ENCODE results near the gene MYL12B.
A peak's percentile ranks its signal among the peaks of the same experiment; 100 is the strongest.
"Not testable (repeated sequence)": the region's sequence is repeated elsewhere in the genome, so short reads cannot be mapped to it uniquely, and the experiment has no call there.

MYL12B gene

DNA sequence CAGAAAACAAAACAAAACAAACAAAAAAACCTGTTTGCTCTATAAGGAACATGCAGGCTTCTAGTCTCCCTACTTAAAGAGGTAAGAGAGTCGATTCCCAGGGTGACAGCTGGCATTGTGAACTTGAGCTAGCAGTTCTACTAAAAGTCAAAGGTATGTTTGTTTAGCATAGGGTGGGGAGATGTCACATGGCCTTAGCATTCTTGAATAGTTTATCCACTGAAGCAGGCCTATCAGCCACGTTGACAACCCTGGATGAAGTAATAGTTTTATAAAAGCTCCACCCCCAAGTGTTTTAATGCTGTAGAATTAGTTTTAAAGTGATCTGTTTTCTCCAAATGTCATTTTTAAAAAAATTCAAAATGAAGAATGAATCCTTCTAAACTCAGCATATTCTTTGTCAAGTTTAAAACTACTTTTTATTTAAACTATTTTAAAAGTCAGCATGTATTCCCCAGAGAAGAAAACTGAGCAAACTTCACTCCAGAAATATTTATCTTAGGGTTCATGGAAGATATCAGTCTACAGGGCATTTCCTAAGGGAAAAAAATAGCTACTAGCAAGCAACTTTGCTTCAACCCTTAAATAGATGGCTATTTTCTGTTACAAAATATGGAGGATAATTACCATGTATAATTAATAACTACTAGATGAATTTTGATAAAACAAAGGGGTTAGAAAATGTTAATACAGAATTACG, 43.8 kb upstream of the MYL12B start:
- Histone ChIP-seq H3K4me3 (ENCODE audit: low read depth, low read length) (no peak overlapping the region), H3K27ac (no peak overlapping the region), H3K36me3 (replicated peaks) (no peaks in the 10 kb centered on the region), H3K27me3 (replicated peaks) (no peaks in the 10 kb centered on the region)
- TF ChIP-seq, protein P1, sequence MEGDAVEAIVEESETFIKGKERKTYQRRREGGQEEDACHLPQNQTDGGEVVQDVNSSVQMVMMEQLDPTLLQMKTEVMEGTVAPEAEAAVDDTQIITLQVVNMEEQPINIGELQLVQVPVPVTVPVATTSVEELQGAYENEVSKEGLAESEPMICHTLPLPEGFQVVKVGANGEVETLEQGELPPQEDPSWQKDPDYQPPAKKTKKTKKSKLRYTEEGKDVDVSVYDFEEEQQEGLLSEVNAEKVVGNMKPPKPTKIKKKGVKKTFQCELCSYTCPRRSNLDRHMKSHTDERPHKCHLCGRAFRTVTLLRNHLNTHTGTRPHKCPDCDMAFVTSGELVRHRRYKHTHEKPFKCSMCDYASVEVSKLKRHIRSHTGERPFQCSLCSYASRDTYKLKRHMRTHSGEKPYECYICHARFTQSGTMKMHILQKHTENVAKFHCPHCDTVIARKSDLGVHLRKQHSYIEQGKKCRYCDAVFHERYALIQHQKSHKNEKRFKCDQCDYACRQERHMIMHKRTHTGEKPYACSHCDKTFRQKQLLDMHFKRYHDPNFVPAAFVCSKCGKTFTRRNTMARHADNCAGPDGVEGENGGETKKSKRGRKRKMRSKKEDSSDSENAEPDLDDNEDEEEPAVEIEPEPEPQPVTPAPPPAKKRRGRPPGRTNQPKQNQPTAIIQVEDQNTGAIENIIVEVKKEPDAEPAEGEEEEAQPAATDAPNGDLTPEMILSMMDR (IDR thresholded peaks at IDR 0.05; ENCODE audit: low read depth, low read length, missing control alignments), result no peak
- in situ Hi-C loops (cut with HindIII; ENCODE audit: low pct_ligation_motif_present, low sequenced_read_pairs), result no loop called here
- peak; percentile 54 for DNase-seq

DNA sequence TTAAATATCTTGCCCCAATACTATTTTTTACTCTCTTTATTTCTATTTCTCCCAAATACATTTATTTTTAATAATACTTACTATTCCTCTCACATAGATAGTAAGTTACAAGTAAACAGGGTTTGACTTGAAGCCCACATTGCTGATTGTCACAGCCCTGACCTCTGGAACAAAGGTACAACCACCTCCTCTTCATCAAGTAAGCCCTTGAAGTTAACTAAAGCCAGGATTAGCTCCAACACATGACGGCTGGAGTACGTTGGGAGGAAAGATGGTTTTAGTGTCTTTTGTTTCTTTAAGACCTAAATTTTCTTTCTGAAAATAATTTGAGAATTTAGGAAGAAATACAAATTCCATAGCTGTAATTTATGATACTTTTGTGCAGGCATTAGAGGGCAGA, 43.1 kb upstream of the MYL12B start:
- Histone ChIP-seq H3K4me3 (ENCODE audit: low read depth, low read length) (no peak overlapping the region), H3K27me3 (replicated peaks) (no peaks in the 10 kb centered on the region), H3K36me3 (replicated peaks) (no peaks in the 10 kb centered on the region), H3K27ac (no peak overlapping the region)
- DNase-seq, result no peak
- in situ Hi-C loops (cut with HindIII; ENCODE audit: low pct_ligation_motif_present, low sequenced_read_pairs), result no loop called here
- TF ChIP-seq, protein P1 (IDR thresholded peaks at IDR 0.05; ENCODE audit: low read depth, low read length, missing control alignments), result no peak

DNA sequence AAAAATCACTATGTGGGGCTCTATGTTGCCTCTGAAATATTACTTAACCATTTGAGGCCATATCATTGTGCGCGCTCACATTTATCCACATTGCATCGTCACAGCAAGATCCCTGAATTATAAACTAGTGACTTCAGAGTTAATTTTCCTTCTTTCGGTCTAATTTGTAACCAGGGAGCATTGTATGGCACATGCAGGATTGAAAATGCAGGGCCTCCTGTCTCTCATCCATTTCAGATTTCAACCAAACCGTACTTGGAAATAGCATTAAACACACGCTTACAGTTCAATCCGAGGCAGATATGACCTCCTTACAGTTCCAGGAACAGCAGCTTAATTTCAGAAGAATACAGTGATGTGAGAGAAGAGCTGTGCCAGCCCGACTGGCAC, 42.7 kb upstream of the MYL12B start:
- Histone ChIP-seq H3K27me3 (replicated peaks) (no peaks in the 10 kb centered on the region), H3K27ac (no peak overlapping the region), H3K4me3 (ENCODE audit: low read depth, low read length) (no peak overlapping the region), H3K36me3 (replicated peaks) (no peaks in the 10 kb centered on the region)
- in situ Hi-C loops (cut with HindIII; ENCODE audit: low pct_ligation_motif_present, low sequenced_read_pairs), result no loop called here
- DNase-seq, result no peak
- TF ChIP-seq, protein P1 (IDR thresholded peaks at IDR 0.05; ENCODE audit: low read depth, low read length, missing control alignments), result no peak

DNA sequence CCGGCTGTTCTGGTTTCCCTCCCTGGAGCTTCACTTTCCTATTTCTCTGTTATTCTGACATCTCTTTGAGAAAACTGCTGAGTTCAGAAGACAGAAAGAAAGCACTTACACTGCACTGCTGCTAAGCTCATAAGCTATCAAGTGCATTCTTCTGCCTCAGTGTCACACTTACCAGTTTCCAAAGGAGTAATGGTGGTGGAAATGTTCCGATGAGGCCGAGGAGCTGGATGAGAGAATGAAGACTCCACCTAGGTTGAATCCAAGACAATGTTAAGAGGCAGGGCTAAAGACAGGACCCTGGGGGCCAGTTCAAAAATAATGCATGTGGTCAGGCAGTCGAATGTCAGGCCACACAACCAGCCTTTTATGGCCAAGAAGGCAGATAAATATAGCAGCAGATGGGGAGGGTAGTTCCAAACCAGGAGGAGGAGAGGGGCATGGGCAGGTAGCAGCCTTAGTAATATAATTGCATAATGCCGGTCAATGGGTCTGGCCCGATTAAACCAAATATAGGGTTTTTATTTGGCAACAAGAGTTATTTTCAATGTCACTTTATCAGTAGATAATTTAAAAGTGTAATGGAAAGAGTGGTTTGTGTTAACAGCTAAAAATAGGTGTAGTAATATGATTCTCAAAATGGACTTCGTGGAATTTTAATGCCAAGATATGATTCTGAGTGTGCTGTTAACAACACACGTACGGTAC, 42.1 kb upstream of the MYL12B start, which contains the start of gene MYOM1:
Gene MYOM1, minus strand, starts transcription at position 338 of the 705 bp plus-strand sequence. CDS start 4,745 bp downstream, outside the sequence.
- no peak within 1 kb of the TSS for H3K4me3 ChIP-seq (ENCODE audit: low read depth, low read length)
- no peaks in the 10 kb centered on the region for H3K36me3 ChIP-seq (replicated peaks)
- TF ChIP-seq, protein P1 (IDR thresholded peaks at IDR 0.05; ENCODE audit: low read depth, low read length, missing control alignments), result no peak
- in situ Hi-C loops (cut with HindIII; ENCODE audit: low pct_ligation_motif_present, low sequenced_read_pairs), result no loop called here
- DNase-seq, result no peak
- H3K27ac ChIP-seq, result no peak within 1 kb of the TSS
- no peaks in the 10 kb centered on the region for H3K27me3 ChIP-seq (replicated peaks)

DNA sequence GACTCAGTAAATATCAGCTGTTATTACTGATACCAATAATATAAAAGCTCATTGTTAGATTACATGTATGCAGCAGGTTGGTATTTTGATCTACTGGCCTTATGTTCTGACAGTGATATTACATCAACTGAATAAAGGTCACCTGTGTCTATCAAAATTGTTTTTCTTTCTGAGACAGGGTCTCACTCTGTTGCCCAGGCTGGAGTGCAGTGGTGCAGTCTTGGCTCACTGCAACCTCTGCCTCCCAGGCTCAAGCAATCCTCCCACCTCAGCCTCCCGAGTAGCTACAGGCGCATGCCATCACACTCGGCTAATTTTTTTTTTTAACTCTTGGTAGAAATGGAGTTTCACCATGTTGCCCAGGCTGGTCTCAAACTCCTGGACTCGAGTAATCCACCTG, 41.1 kb upstream of the MYL12B start:
- H3K4me3 ChIP-seq (ENCODE audit: low read depth, low read length); H3K36me3 ChIP-seq (replicated peaks); H3K27me3 ChIP-seq (replicated peaks); in situ Hi-C loops (cut with HindIII; ENCODE audit: low pct_ligation_motif_present, low sequenced_read_pairs); H3K27ac ChIP-seq; DNase-seq: not testable (repeated sequence)

DNA sequence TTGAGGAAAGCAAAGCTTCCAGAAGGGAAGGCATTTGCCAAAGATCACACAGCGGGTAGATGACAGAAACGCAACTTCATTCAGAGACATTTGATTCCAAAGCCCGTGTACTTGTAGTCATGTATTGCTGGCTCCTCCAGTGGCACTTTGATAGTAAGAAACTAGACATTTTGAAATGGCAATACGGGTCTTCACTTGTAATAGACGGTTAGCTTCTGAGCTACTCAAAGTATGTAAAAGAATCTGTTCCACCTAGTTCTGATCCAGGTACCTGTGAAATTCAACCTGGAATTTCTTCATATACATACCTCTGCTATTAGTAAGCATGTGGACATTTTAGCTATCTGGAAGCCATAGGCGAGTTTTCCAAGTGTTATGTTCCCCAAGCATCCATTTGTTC, 40.4 kb upstream of the MYL12B start:
- no peaks in the 10 kb centered on the region for H3K36me3 ChIP-seq (replicated peaks)
- in situ Hi-C loops (cut with HindIII; ENCODE audit: low pct_ligation_motif_present, low sequenced_read_pairs), result no loop called here
- H3K27ac ChIP-seq, result no peak overlapping the region
- H3K27me3 ChIP-seq (replicated peaks), result no peaks in the 10 kb centered on the region
- TF ChIP-seq, protein P1 (IDR thresholded peaks at IDR 0.05; ENCODE audit: low read depth, low read length, missing control alignments), result no peak
- H3K4me3 ChIP-seq (ENCODE audit: low read depth, low read length), result no peak overlapping the region
- DNase-seq, result no peak
